Umbilical cord (tissue), 2 donors: ENCODE results near the gene MAGI2. TPM values are rescaled to one million over a fixed set of nuclear protein-coding genes. Genes with fewer than 3 reads are reported as not detected.
A peak's percentile ranks its signal among the peaks of the same experiment; 100 is the strongest.
"Not testable (repeated sequence)": the region's sequence is repeated elsewhere in the genome, so short reads cannot be mapped to it uniquely, and the experiment has no call there.

ENCODE experiments used
- DNase-seq: peaks from one replicate; pipeline ENCODE4 v3.0.0-alpha.2; 2015; ENCODE audit warnings: low spot score
- total RNA-seq: library from RNA; depleted of rRNA; stranded (reverse); fragments of >200 nt; gene quantifications from one replicate; pipeline ENCODE4 v1.2.3, GENCODE V29; 2014; ENCODE audit warnings: low replicate concordance; ENCODE audit not compliant: insufficient read depth

The MAGI2 gene
- total RNA-seq, 1 donor from 2014 or later, result 51.5 TPM

- DNase-seq, result no peak
Observed at GRCh38 chr7:78576236-78576635, 877.2 kb downstream of the MAGI2 start.

- no peak for DNase-seq
Observed at GRCh38 chr7:78571292-78571691, 882.2 kb downstream of the MAGI2 start.

GRCh38 chr7:78568690-78569089, 884.8 kb downstream of the MAGI2 start:
- no peak for DNase-seq

GRCh38 chr7:78567836-78568235, 885.6 kb downstream of the MAGI2 start:
- DNase-seq, result no peak

- no peak for DNase-seq
Observed at GRCh38 chr7:78565784-78566183, 887.7 kb downstream of the MAGI2 start.

- DNase-seq, result no peak
Observed at GRCh38 chr7:78563191-78563590, 890.3 kb downstream of the MAGI2 start.

GRCh38 chr7:78562191-78562590, 891.3 kb downstream of the MAGI2 start:
- DNase-seq, result no peak

GRCh38 chr7:78558566-78558965, 894.9 kb downstream of the MAGI2 start:
- no peak for DNase-seq

GRCh38 chr7:78543976-78544375, 909.5 kb downstream of the MAGI2 start:
- DNase-seq, result no peak

- no peak for DNase-seq
Observed at GRCh38 chr7:78542981-78543380, 910.5 kb downstream of the MAGI2 start.

- DNase-seq, result peak; percentile 29
Observed at GRCh38 chr7:78542541-78542940, 910.9 kb downstream of the MAGI2 start.

- no peak for DNase-seq
Observed at GRCh38 chr7:78539825-78540224, 913.6 kb downstream of the MAGI2 start.

- DNase-seq, result no peak
Observed at GRCh38 chr7:78535655-78536054, 917.8 kb downstream of the MAGI2 start.

GRCh38 chr7:78530351-78530750, 923.1 kb downstream of the MAGI2 start:
- no peak for DNase-seq

- no peak for DNase-seq
Observed at GRCh38 chr7:78529392-78529791, 924.1 kb downstream of the MAGI2 start.

GRCh38 chr7:78528964-78529363, 924.5 kb downstream of the MAGI2 start:
- no peak for DNase-seq

GRCh38 chr7:78523930-78524329, 929.5 kb downstream of the MAGI2 start:
- no peak for DNase-seq

GRCh38 chr7:78521961-78522360, 931.5 kb downstream of the MAGI2 start:
- no peak for DNase-seq

- DNase-seq, result no peak
Observed at GRCh38 chr7:78516450-78516849, 937.0 kb downstream of the MAGI2 start.

- no peak for DNase-seq
Observed at GRCh38 chr7:78514634-78515033, 938.8 kb downstream of the MAGI2 start.

GRCh38 chr7:78510580-78511188, 942.8 kb downstream of the MAGI2 start:
- DNase-seq, result peak; percentile 30

- not testable (repeated sequence) for DNase-seq
Observed at GRCh38 chr7:78503301-78503700, 950.2 kb downstream of the MAGI2 start.

GRCh38 chr7:78501064-78501463, 952.4 kb downstream of the MAGI2 start:
- DNase-seq, result no peak

GRCh38 chr7:78499971-78500370, 953.5 kb downstream of the MAGI2 start:
- DNase-seq, result no peak
